Panc1 (cell line): ENCODE results near the gene STYK1. TPM values are rescaled to one million over a fixed set of nuclear protein-coding genes. Genes with fewer than 3 reads are reported as not detected.

Experiments used
- ATAC-seq: fragments of 200-7000 bp; cut with Tn5 transposase; 2 replicates; pipeline ENCODE4 v1.9.1; 2020; ENCODE audit warnings: mild to moderate bottlenecking, moderate library complexity
- Bru-seq: library from RNA; stranded (reverse); fragments of 400-500 nt; gene quantifications from one replicate; lab custom pipeline; 2021; lab: Mats Ljungman, UMichigan
- BruChase-seq, 2 experiments: library from RNA; stranded (reverse); fragments of 400-500 nt; gene quantifications; one replicate each; lab custom pipeline; 2021; lab: Mats Ljungman, UMichigan
- BruUV-seq: library from RNA; stranded (reverse); fragments of 400-500 nt; replicated peaks from 2 replicates; lab custom pipeline; 2021; lab: Mats Ljungman, UMichigan
- CTCF ChIA-PET: fragments of 300-600 bp; sonication (Branson Sonifier 250); formaldehyde crosslinking; loops from one replicate; lab custom pipeline; 2022; ENCODE audit warnings: antibody characterized with exemption; lab: Charles Lee
- POLR2A ChIA-PET: fragments of 300-600 bp; sonication (Branson Sonifier 250); formaldehyde crosslinking; loops from one replicate; lab custom pipeline; 2022; ENCODE audit warnings: antibody characterized with exemption; lab: Charles Lee
- DNase-seq: peaks from one replicate; pipeline ENCODE4 v3.0.0-alpha.2; 2010; ENCODE audit warnings: low read depth, low spot score
- H3K27ac ChIP-seq: 2 replicates; pipeline ENCODE4 v1.5.1; 2011; ENCODE audit warnings: mild to moderate bottlenecking, low read length, inconsistent platforms
- H3K27me3 ChIP-seq: fragments of 200-500 bp; sonication (Bioruptor generic); 2 replicates; pipeline ENCODE4 v1.6.0; 2014; ENCODE audit warnings: low read length, inconsistent platforms; ENCODE audit not compliant: control insufficient read depth, insufficient read depth
- H3K36me3 ChIP-seq: fragments of 200-500 bp; sonication (Bioruptor generic); 2 replicates; pipeline ENCODE4 v1.5.1; 2014; ENCODE audit warnings: inconsistent platforms, mild to moderate bottlenecking, low read length, moderate library complexity; ENCODE audit not compliant: control insufficient read depth, insufficient read depth
- H3K4me1 ChIP-seq: 2 replicates; pipeline ENCODE4 v1.5.1; 2011; ENCODE audit warnings: inconsistent platforms, mild to moderate bottlenecking, low read length, moderate library complexity; ENCODE audit not compliant: control insufficient read depth, insufficient read depth
- H3K4me3 ChIP-seq, 2 experiments: 2 replicates each; pipeline ENCODE4 v1.5.1; 2011 to 2012; ENCODE audit warnings: low read depth in 2 of 2, low read length in 2 of 2, mild to moderate bottlenecking in 2 of 2, inconsistent platforms in 1 of 2, moderate library complexity in 1 of 2
- H3K9me3 ChIP-seq: fragments of 200-500 bp; sonication (Bioruptor generic); 2 replicates; pipeline ENCODE4 v1.5.1; 2014; ENCODE audit warnings: low read depth, mild to moderate bottlenecking, inconsistent platforms, low read length, moderate library complexity; ENCODE audit not compliant: control insufficient read depth, insufficient read depth
- POLR2AphosphoS5 ChIP-seq: IDR thresholded peaks from 2 replicates; pipeline ENCODE4 v1.6.1; 2012; ENCODE audit warnings: mild to moderate bottlenecking, low read depth, low read length, moderate library complexity
- REST ChIP-seq, 2 experiments: IDR thresholded peaks; 2 replicates each; pipeline ENCODE4 v1.6.1; 2011 to 2012; ENCODE audit warnings: low read depth in 2 of 2, control low read depth in 1 of 2, low read length in 1 of 2, mild to moderate bottlenecking in 1 of 2, moderate library complexity in 1 of 2; ENCODE audit not compliant: insufficient read depth in 1 of 2
- SIN3A ChIP-seq: IDR thresholded peaks from 2 replicates; pipeline ENCODE4 v1.6.1; 2012; ENCODE audit warnings: low read depth, mild to moderate bottlenecking, low read length, moderate library complexity, borderline replicate concordance; ENCODE audit not compliant: insufficient read depth
- TCF7L2 ChIP-seq: IDR thresholded peaks from 2 replicates; pipeline ENCODE4 v1.6.1; 2011; ENCODE audit warnings: mild to moderate bottlenecking, low read depth, low read length, inconsistent platforms
- in situ Hi-C: cut with HindIII; loops from 2 replicates; pipeline ENCODE4 v1.10.0; 2016; ENCODE audit warnings: low sequenced_read_pairs, low pct_unique_long_range_greater_than_20kb
- intact Hi-C: fragments of 100-400 bp; cut with micrococcal nuclease; formaldehyde crosslinking; loops from one replicate; pipeline ENCODE4 v1.10.0; 2022; ENCODE audit not compliant: unreplicated experiment
- long read RNA-seq: library from polyadenylated mRNA; unstranded; transcript quantifications from one replicate; pipeline ENCODE4 v2.0.0, GENCODE V29; 2021; ENCODE audit not compliant: unreplicated experiment
- polyA plus RNA-seq: library from polyadenylated mRNA; unstranded; fragments of >200 nt; gene quantifications from one replicate; pipeline ENCODE4 v1.2.1, GENCODE V29; 2012; ENCODE audit warnings: missing spikeins; ENCODE audit not compliant: insufficient read length
- total RNA-seq: library from RNA; stranded (reverse); gene quantifications from one replicate; pipeline ENCODE4 v1.2.1, GENCODE V29; 2021; ENCODE audit not compliant: unreplicated experiment
- TF ChIP-seq, protein P1 (sequence below): fragments of 450-650 bp; IDR thresholded peaks from 2 replicates; pipeline ENCODE4 v1.5.1; 2017; ENCODE audit warnings: mild to moderate bottlenecking

Gene STYK1
- 0.85 TPM for total RNA-seq
- polyA plus RNA-seq, result 0.58 TPM
- percentile 40 among the genes with signal in this experiment for Bru-seq, nascent RNA
- percentile 35 among the genes with signal in this experiment for BruChase-seq, experiment 1, labeled RNA remaining after a 2-hour chase
- percentile 30 among the genes with signal in this experiment for BruChase-seq, experiment 2, labeled RNA remaining after a 6-hour chase
- long read RNA-seq, partial matches to known transcripts, result 0 of 2 reads
- long read RNA-seq, other reads (novel, unspliced or antisense), result 2 of 2 reads

GRCh38 chr12:10673659-10674384 is at the start of gene STYK1:
Gene STYK1, minus strand, starts transcription at chr12:10674052. Its CDS starts 39,434 bp downstream, at chr12:10634618.
- ATAC-seq (peak; percentile 92), DNase-seq (peak; percentile 42)
- Histone ChIP-seq H3K4me3 (peak within 1 kb of the TSS; percentile 56 to 68), H3K4me1 (no peaks in the 10 kb centered on the region), H3K36me3 (no peaks in the 10 kb centered on the region; the same call in none of the 2 replicates), H3K9me3 (no peaks in the 10 kb centered on the region), H3K27ac (no peak within 1 kb of the TSS), H3K27me3 (no peaks in the 10 kb centered on the region; the same call in 1 of the 2 replicates)
- in situ Hi-C loops, result no loop called here
- BruUV-seq, result no TSS peak
- ChIA-PET POLR2A (interaction anchor here (0.7 kb wide), 1 partner anchor 112 kb away, joined by 11 read pairs; no protein-coding TSS in a partner anchor), CTCF (no interaction called here)
- 0 out of 2 replicates have a peak, but pooled peaks have one; percentile 32 for TF ChIP-seq SIN3A
- no peak for TF ChIP-seq TCF7L2
- TF ChIP-seq, protein P1, sequence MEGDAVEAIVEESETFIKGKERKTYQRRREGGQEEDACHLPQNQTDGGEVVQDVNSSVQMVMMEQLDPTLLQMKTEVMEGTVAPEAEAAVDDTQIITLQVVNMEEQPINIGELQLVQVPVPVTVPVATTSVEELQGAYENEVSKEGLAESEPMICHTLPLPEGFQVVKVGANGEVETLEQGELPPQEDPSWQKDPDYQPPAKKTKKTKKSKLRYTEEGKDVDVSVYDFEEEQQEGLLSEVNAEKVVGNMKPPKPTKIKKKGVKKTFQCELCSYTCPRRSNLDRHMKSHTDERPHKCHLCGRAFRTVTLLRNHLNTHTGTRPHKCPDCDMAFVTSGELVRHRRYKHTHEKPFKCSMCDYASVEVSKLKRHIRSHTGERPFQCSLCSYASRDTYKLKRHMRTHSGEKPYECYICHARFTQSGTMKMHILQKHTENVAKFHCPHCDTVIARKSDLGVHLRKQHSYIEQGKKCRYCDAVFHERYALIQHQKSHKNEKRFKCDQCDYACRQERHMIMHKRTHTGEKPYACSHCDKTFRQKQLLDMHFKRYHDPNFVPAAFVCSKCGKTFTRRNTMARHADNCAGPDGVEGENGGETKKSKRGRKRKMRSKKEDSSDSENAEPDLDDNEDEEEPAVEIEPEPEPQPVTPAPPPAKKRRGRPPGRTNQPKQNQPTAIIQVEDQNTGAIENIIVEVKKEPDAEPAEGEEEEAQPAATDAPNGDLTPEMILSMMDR, result peak; percentile 92
- TF ChIP-seq REST (IDR thresholded peaks at IDR 0.05; ENCODE audit: insufficient read depth in 1 of 2, low read depth in 2 of 2, low read length in 1 of 2), result no peak
- TF ChIP-seq POLR2AphosphoS5, result no peak
- intact Hi-C loops, result loop anchor here (10.0 kb wide), 1 partner anchor 69 kb away; no protein-coding TSS in a partner anchor

DNA sequence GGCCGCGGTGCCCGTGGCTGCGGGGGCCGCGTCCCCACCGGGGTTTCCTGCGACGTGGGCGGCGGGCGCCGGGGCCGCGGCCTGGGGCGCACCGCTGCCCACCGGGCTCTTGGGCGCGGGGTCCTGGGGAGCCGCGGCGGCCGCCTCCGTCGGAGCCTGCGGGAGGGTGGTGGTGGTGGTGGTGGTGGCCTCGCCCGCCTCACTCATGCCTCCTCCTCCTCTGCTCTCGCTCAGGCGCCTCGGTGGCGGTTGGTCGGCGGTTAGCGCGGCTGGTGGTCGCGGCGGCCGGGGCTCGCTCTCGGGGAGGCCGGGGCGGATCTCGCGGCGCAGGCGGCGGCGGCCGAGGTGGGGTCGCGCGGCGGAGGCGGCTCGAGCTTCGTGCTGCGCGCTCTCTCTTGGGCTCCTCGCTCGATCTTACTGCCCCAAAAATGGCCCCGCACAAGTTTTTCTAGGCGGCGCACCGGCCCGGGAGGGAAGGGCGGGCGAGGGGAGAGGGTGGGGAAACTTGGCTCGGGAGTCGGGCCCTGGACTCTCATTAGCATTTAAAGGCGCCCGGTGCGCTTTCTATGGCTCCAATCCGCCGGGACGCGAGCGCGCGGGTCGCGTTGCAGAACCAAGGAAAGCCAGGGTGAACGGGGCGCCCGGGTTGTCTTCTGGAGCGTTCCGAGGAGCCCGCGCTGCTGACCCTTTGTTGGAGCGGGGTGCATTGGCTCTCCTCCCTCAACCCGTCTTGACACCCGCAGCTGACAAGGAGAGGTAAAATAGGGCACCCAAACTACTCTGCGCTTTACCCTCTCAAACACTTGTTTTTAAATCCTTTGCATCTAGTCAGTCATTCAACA is 49.3 kb upstream of the STYK1 start, which contains the start of gene YBX3:
Gene YBX3 (minus strand): TSS at position 419 of the 842 bp plus-strand sequence. CDS start 212 bp downstream, at position 207.
- Histone ChIP-seq H3K4me3 (peak within 1 kb of the TSS; percentile 88 to 99), H3K4me1 (peaks cover 31% of the 10 kb centered on the region), H3K36me3 (peaks cover 8% of the 10 kb centered on the region), H3K9me3 (no peaks in the 10 kb centered on the region), H3K27ac (peak within 1 kb of the TSS; percentile 91), H3K27me3 (no peaks in the 10 kb centered on the region; the same call in 1 of the 2 replicates)
- DNase-seq (no peak), ATAC-seq (peak; percentile 86)
- in situ Hi-C loops (no loop called here), intact Hi-C loops (no loop called here)
- POLR2A ChIA-PET, result interaction anchor here (0.9 kb wide), 1 partner anchor 9 kb away, joined by 4 read pairs; no protein-coding TSS in a partner anchor
- CTCF ChIA-PET, result no interaction called here
- no TSS peak for BruUV-seq
- TF ChIP-seq REST (IDR thresholded peaks at IDR 0.05; ENCODE audit: insufficient read depth in 1 of 2, low read depth in 2 of 2, low read length in 1 of 2), result no peak
- TF ChIP-seq POLR2AphosphoS5, result no peak; the same call in 1 of the 2 replicates
- TF ChIP-seq, protein P1, result no peak
- no peak for TF ChIP-seq TCF7L2
- TF ChIP-seq SIN3A, result no peak
